IPS-20b (cell line): ENCODE measurements around the gene TMEM179B.

Experiments
- H3K27ac ChIP-seq: one replicate; pipeline ENCODE4 v1.5.1; 2013; ENCODE audit warnings: low read length
- H3K27me3 ChIP-seq: 2 replicates; pipeline ENCODE4 v1.6.1; 2013; ENCODE audit warnings: mild to moderate bottlenecking, low read length, inconsistent platforms; ENCODE audit not compliant: insufficient read depth
- H3K36me3 ChIP-seq: 2 replicates; pipeline ENCODE4 v1.6.1; 2013; ENCODE audit warnings: low read depth, mild to moderate bottlenecking, inconsistent platforms, low read length, moderate library complexity; ENCODE audit not compliant: insufficient read depth
- H3K4me1 ChIP-seq: 2 replicates; pipeline ENCODE4 v1.6.1; 2013; ENCODE audit warnings: mild to moderate bottlenecking, control low read depth, inconsistent platforms, low read length, moderate library complexity; ENCODE audit not compliant: insufficient read depth
- H3K4me3 ChIP-seq: 2 replicates; pipeline ENCODE4 v1.5.1; 2013; ENCODE audit warnings: mild to moderate bottlenecking, low read length, inconsistent platforms
- H3K9ac ChIP-seq: 2 replicates; pipeline ENCODE4 v1.6.1; 2013; ENCODE audit warnings: low read depth, mild to moderate bottlenecking, inconsistent platforms, low read length, moderate library complexity
- H3K9me3 ChIP-seq: 2 replicates; pipeline ENCODE4 v1.6.1; 2013; ENCODE audit warnings: mild to moderate bottlenecking, low read depth, low read length, inconsistent platforms; ENCODE audit not compliant: insufficient read depth

The TMEM179B gene

GRCh38 chr11:62792202-62792575, 5.0 kb downstream of the TMEM179B start:
- Histone ChIP-seq H3K9ac (peak overlapping the region; percentile 96; the same call in 1 of the 2 replicates), H3K27ac (no peak overlapping the region), H3K4me3 (peak overlapping the region; percentile 93; the same call in 1 of the 2 replicates), H3K36me3 (peaks cover 70% of the 10 kb centered on the region), H3K4me1 (no peaks in the 10 kb centered on the region), H3K9me3 (no peaks in the 10 kb centered on the region), H3K27me3 (no peaks in the 10 kb centered on the region)

- H3K27ac ChIP-seq: no peak overlapping the region
- H3K9ac ChIP-seq: no peak overlapping the region
- no peaks in the 10 kb centered on the region for H3K4me1 ChIP-seq
- peaks cover 84% of the 10 kb centered on the region for H3K36me3 ChIP-seq
- H3K27me3 ChIP-seq: no peaks in the 10 kb centered on the region
- no peaks in the 10 kb centered on the region for H3K9me3 ChIP-seq
- no peak overlapping the region for H3K4me3 ChIP-seq
Measured at GRCh38 chr11:62794201-62794775, 7.1 kb downstream of the TMEM179B start.

GRCh38 chr11:62796281-62796680, 9.1 kb downstream of the TMEM179B start:
- Histone ChIP-seq H3K4me3 (no peak overlapping the region), H3K27ac (no peak overlapping the region), H3K9me3 (no peaks in the 10 kb centered on the region), H3K36me3 (peaks cover 89% of the 10 kb centered on the region), H3K27me3 (no peaks in the 10 kb centered on the region), H3K4me1 (no peaks in the 10 kb centered on the region), H3K9ac (no peak overlapping the region)

GRCh38 chr11:62799486-62799885, 12.3 kb downstream of the TMEM179B start:
- no peak overlapping the region for H3K27ac ChIP-seq
- 0 out of 2 replicates have a peak, but pooled peaks cover 2% of the 10 kb centered on the region for H3K4me1 ChIP-seq
- H3K9ac ChIP-seq: no peak overlapping the region
- peaks cover 92% of the 10 kb centered on the region for H3K36me3 ChIP-seq
- H3K4me3 ChIP-seq: no peak overlapping the region
- no peaks in the 10 kb centered on the region for H3K9me3 ChIP-seq
- H3K27me3 ChIP-seq: no peaks in the 10 kb centered on the region

DNA sequence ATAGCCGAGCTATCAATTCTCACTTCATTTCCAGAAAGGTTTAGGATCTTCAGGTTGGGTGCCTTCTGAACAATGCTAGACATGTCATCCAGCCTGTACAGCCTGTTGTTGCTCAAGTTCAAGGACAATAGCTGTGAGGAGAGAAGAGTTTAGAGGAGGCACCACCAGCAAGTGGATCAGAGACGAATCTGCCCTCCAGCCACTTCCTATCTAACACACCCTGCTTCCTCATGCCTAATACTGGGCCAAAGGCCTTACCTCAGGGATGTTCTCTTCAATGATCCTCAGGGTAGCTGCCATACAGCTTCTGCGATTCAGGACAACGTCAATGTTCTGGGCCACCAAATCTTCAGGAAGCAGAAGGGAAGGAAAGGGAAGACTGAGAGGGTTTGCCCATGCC, 13.9 kb downstream of the TMEM179B start:
- no peak overlapping the region for H3K9ac ChIP-seq
- H3K27ac ChIP-seq: no peak overlapping the region
- H3K27me3 ChIP-seq: no peaks in the 10 kb centered on the region
- H3K4me1 ChIP-seq: 0 out of 2 replicates have a peak, but pooled peaks cover 2% of the 10 kb centered on the region
- no peaks in the 10 kb centered on the region for H3K9me3 ChIP-seq
- peaks cover 76% of the 10 kb centered on the region for H3K36me3 ChIP-seq
- no peak overlapping the region for H3K4me3 ChIP-seq

- H3K27ac ChIP-seq: no peak overlapping the region
- peak overlapping the region; percentile 86 for H3K9ac ChIP-seq
Measured at GRCh38 chr11:62804310-62805075, 17.3 kb downstream of the TMEM179B start.

GRCh38 chr11:62805076-62805892, 18.1 kb downstream of the TMEM179B start, which contains the start of gene NXF1:
Gene NXF1 (minus strand): TSS chr11:62805440. CDS start chr11:62805356, 84 bp downstream.
- peak within 1 kb of the TSS; percentile 92 for H3K9ac ChIP-seq
- H3K4me1 ChIP-seq: 0 out of 2 replicates have a peak, but pooled peaks cover 2% of the 10 kb centered on the region
- H3K9me3 ChIP-seq: no peaks in the 10 kb centered on the region
- no peaks in the 10 kb centered on the region for H3K27me3 ChIP-seq
- peak within 1 kb of the TSS; percentile 87 for H3K27ac ChIP-seq
- H3K36me3 ChIP-seq: peaks cover 34% of the 10 kb centered on the region
- peak within 1 kb of the TSS; percentile 95 for H3K4me3 ChIP-seq

More at GRCh38 chr11:62804310-62805075, 17.3 kb downstream of the TMEM179B start:
- H3K9me3 ChIP-seq: no peaks in the 10 kb centered on the region
- H3K36me3 ChIP-seq: peaks cover 42% of the 10 kb centered on the region
- H3K27me3 ChIP-seq: no peaks in the 10 kb centered on the region
- 0 out of 2 replicates have a peak, but pooled peaks cover 2% of the 10 kb centered on the region for H3K4me1 ChIP-seq
- peak overlapping the region; percentile 95 for H3K4me3 ChIP-seq

DNA sequence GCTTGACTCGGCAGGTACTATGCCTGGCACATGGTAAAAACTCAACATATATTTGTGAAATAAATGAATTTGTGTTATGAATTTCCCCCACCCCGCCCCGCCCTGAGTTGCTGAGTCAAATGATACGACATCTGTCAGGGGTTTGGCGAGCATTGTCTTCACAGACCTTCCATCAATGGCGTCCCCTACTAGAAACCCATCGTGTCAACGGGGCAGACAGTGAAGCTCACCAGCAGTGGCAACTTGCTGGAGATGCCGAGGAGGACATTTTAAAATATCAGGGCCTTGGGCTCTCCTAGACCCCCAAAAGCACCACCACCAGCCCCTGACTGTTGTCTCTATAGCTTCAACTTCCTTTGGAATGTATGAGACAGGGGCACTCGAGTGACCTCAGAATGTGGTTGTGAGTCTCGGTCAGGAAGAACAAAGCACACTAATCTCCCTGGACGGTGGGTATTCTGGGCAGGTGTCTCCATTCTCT, 18.8 kb downstream of the TMEM179B start:
- peak overlapping the region; percentile 92 for H3K9ac ChIP-seq
- no peaks in the 10 kb centered on the region for H3K27me3 ChIP-seq
- H3K36me3 ChIP-seq: peaks cover 26% of the 10 kb centered on the region
- 0 out of 2 replicates have a peak, but pooled peaks cover 2% of the 10 kb centered on the region for H3K4me1 ChIP-seq
- no peaks in the 10 kb centered on the region for H3K9me3 ChIP-seq
- peak overlapping the region; percentile 95 for H3K4me3 ChIP-seq
- H3K27ac ChIP-seq: peak overlapping the region; percentile 87

GRCh38 chr11:62806611-62807121, 19.5 kb downstream of the TMEM179B start:
- Histone ChIP-seq H3K9me3 (no peaks in the 10 kb centered on the region), H3K4me3 (peak overlapping the region; percentile 95), H3K9ac (no peak overlapping the region; the same call in 1 of the 2 replicates), H3K4me1 (0 out of 2 replicates have a peak, but pooled peaks cover 2% of the 10 kb centered on the region), H3K36me3 (peaks cover 20% of the 10 kb centered on the region), H3K27me3 (no peaks in the 10 kb centered on the region), H3K27ac (no peak overlapping the region)

DNA sequence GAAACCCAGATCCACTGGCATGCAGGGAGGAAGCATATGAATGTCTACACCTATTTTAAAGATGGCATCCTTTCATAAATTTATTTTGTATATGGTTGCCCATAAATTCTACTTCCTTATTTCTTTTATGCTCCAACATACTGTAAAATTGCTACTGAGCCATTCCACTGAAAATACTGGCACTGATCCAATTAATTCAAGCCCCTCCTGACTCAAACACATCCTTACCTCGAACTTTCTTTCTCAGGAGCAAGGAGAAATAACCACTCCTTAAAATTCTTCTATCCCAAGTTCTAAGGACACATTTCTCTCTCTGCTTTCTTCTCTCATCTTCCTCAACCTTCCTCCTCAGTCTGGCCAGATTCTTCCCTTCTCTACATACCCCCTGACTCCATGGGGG, 23.5 kb downstream of the TMEM179B start:
- Histone ChIP-seq H3K27ac (no peak overlapping the region), H3K9ac (no peak overlapping the region), H3K4me3 (no peak overlapping the region), H3K36me3 (no peaks in the 10 kb centered on the region), H3K27me3 (no peaks in the 10 kb centered on the region), H3K4me1 (no peaks in the 10 kb centered on the region), H3K9me3 (no peaks in the 10 kb centered on the region)

- H3K4me3 ChIP-seq: no peak overlapping the region
- H3K27me3 ChIP-seq: no peaks in the 10 kb centered on the region
- H3K9me3 ChIP-seq: no peaks in the 10 kb centered on the region
- no peak overlapping the region for H3K9ac ChIP-seq
- no peaks in the 10 kb centered on the region for H3K4me1 ChIP-seq
- H3K27ac ChIP-seq: no peak overlapping the region
- no peaks in the 10 kb centered on the region for H3K36me3 ChIP-seq
Measured at GRCh38 chr11:62811659-62812058, 24.5 kb downstream of the TMEM179B start.
